Activated CD8-positive, alpha-beta T cell treated with anti-CD3 and anti-CD28 coated beads for 36 hours (primary cell): ENCODE measurements around the gene ALG1L2. TPM values are rescaled to one million over a fixed set of nuclear protein-coding genes. Genes with fewer than 3 reads are reported as not detected.
"Not testable (repeated sequence)": the region's sequence is repeated elsewhere in the genome, so short reads cannot be mapped to it uniquely, and the experiment has no call there.

ENCODE experiments used
- ATAC-seq: fragments of 200-7000 bp; cut with Tn5 transposase; one replicate; pipeline ENCODE4 v1.10.0; 2021; ENCODE audit warnings: mild to moderate bottlenecking, moderate library complexity
- CTCF ChIA-PET: fragments of 350-600 bp; sonication (Branson Sonifier 250); formaldehyde crosslinking; loops from one replicate; lab custom pipeline; 2021; ENCODE audit warnings: antibody characterized with exemption; lab: Charles Lee
- POLR2A ChIA-PET: fragments of 350-600 bp; sonication (Branson Sonifier 250); formaldehyde crosslinking; loops from one replicate; lab custom pipeline; 2021; ENCODE audit warnings: antibody characterized with exemption; lab: Charles Lee
- DNase-seq: peaks from one replicate; pipeline ENCODE4 v3.0.0-alpha.2; 2020
- H3K27ac Mint-ChIP-seq: one replicate; pipeline ENCODE4 v1.8.0; 2021; ENCODE audit warnings: mild to moderate bottlenecking, mixed read lengths
- H3K27me3 Mint-ChIP-seq: one replicate; pipeline ENCODE4 v1.8.0; 2021; ENCODE audit warnings: mixed read lengths
- H3K36me3 Mint-ChIP-seq: one replicate; pipeline ENCODE4 v1.8.0; 2021; ENCODE audit warnings: low read depth, mixed read lengths
- H3K4me1 Mint-ChIP-seq: one replicate; pipeline ENCODE4 v1.8.0; 2021; ENCODE audit warnings: low read depth, mixed read lengths
- H3K4me3 Mint-ChIP-seq: one replicate; pipeline ENCODE4 v1.8.0; 2021; ENCODE audit warnings: mild to moderate bottlenecking, moderate library complexity, mixed read lengths
- H3K9me3 Mint-ChIP-seq: one replicate; pipeline ENCODE4 v1.8.0; 2021; ENCODE audit warnings: mixed read lengths
- CTCF ChIP-seq: fragments of 200-600 bp; IDR thresholded peaks from one replicate; pipeline ENCODE4 v1.8.0; 2022; ENCODE audit warnings: antibody characterized with exemption, mild to moderate bottlenecking
- intact Hi-C: fragments of 100-400 bp; cut with micrococcal nuclease; formaldehyde crosslinking; loops from one replicate; pipeline ENCODE4 v1.10.0; 2022
- total RNA-seq, 2 experiments: library from RNA; stranded (reverse); gene quantifications; one replicate each; pipeline ENCODE4 v1.2.3, GENCODE V29; 2021

The ALG1L2 gene
- total RNA-seq, 2 experiments from 2014 or later = 0.60 TPM; not detected in 1

- intact Hi-C loops = no loop called here
- Mint-ChIP-seq H3K27me3 (no peaks in the 10 kb centered on the region), H3K4me1 (peaks cover 26% of the 10 kb centered on the region), H3K27ac (peak overlapping the region; percentile 99), H3K36me3 (peaks cover 3% of the 10 kb centered on the region), H3K4me3 (peak overlapping the region; percentile 92), H3K9me3 (no peaks in the 10 kb centered on the region)
- POLR2A ChIA-PET = interaction anchor here (1.3 kb wide), 1 partner anchor 150 kb away, joined by 3 read pairs; no protein-coding TSS in a partner anchor
- peak; percentile 99 for DNase-seq
- ATAC-seq = peak; percentile 100
- TF ChIP-seq CTCF = no peak
- CTCF ChIA-PET = interaction anchor here (1.0 to 1.1 kb wide), 2 partner anchors 13 to 484 kb away, joined by 3 to 6 read pairs; no protein-coding TSS in a partner anchor
Measured at GRCh38 chr3:130111185-130111864, 29.7 kb downstream of the ALG1L2 start.

GRCh38 chr3:130111865-130112747 is 30.5 kb downstream of the ALG1L2 start:
- peak overlapping the region; percentile 92 for H3K4me3 Mint-ChIP-seq
- ATAC-seq (peak; percentile 47), DNase-seq (peak; percentile 100)
- POLR2A ChIA-PET, H3K36me3 Mint-ChIP-seq, H3K9me3 Mint-ChIP-seq, H3K27me3 Mint-ChIP-seq, intact Hi-C loops: not testable (repeated sequence)
- peak overlapping the region; percentile 99 for H3K27ac Mint-ChIP-seq
- H3K4me1 Mint-ChIP-seq = peaks cover 26% of the 10 kb centered on the region
- CTCF ChIA-PET = interaction anchor here (1.0 to 1.1 kb wide), 2 partner anchors 14 to 485 kb away, joined by 3 to 6 read pairs; no protein-coding TSS in a partner anchor

GRCh38 chr3:130112748-130113073 is 31.1 kb downstream of the ALG1L2 start:
- Mint-ChIP-seq H3K4me3 (peak overlapping the region; percentile 92), H3K4me1 (peaks cover 26% of the 10 kb centered on the region), H3K27ac (peak overlapping the region; percentile 84)
- ATAC-seq, H3K27me3 Mint-ChIP-seq, H3K9me3 Mint-ChIP-seq, H3K36me3 Mint-ChIP-seq, intact Hi-C loops, POLR2A ChIA-PET, CTCF ChIA-PET: not testable (repeated sequence)
- DNase-seq = peak; percentile 30

- CTCF ChIA-PET, H3K27ac Mint-ChIP-seq: not testable (repeated sequence)
Measured at GRCh38 chr3:130115400-130115799, 33.8 kb downstream of the ALG1L2 start.

GRCh38 chr3:130117933-130118332 is 36.3 kb downstream of the ALG1L2 start:
- TF ChIP-seq CTCF = no peak
- Mint-ChIP-seq H3K4me3 (no peak overlapping the region), H3K27ac (no peak overlapping the region), H3K9me3 (no peaks in the 10 kb centered on the region), H3K36me3 (peaks cover 2% of the 10 kb centered on the region), H3K4me1 (peaks cover 8% of the 10 kb centered on the region), H3K27me3 (no peaks in the 10 kb centered on the region)
- ATAC-seq (no peak), DNase-seq (no peak)
- intact Hi-C loops = no loop called here
- ChIA-PET CTCF (no interaction called here), POLR2A (no interaction called here)

More at GRCh38 chr3:130115400-130115799, 33.8 kb downstream of the ALG1L2 start:
- H3K36me3 Mint-ChIP-seq, H3K27me3 Mint-ChIP-seq, intact Hi-C loops, ATAC-seq, H3K4me3 Mint-ChIP-seq, POLR2A ChIA-PET, H3K9me3 Mint-ChIP-seq, DNase-seq: not testable (repeated sequence)
- H3K4me1 Mint-ChIP-seq = peaks cover 17% of the 10 kb centered on the region

- POLR2A ChIA-PET, intact Hi-C loops, H3K9me3 Mint-ChIP-seq, DNase-seq, H3K27ac Mint-ChIP-seq, H3K4me1 Mint-ChIP-seq, ATAC-seq, CTCF ChIA-PET, H3K4me3 Mint-ChIP-seq, H3K27me3 Mint-ChIP-seq, H3K36me3 Mint-ChIP-seq: not testable (repeated sequence)
Measured at GRCh38 chr3:130119824-130120223, 38.2 kb downstream of the ALG1L2 start.

- ATAC-seq, H3K27ac Mint-ChIP-seq, H3K9me3 Mint-ChIP-seq, DNase-seq, H3K36me3 Mint-ChIP-seq, H3K4me3 Mint-ChIP-seq, H3K4me1 Mint-ChIP-seq, CTCF ChIA-PET, intact Hi-C loops, POLR2A ChIA-PET, H3K27me3 Mint-ChIP-seq: not testable (repeated sequence)
Measured at GRCh38 chr3:130120291-130120690, 38.7 kb downstream of the ALG1L2 start.

- H3K4me1 Mint-ChIP-seq, H3K27me3 Mint-ChIP-seq, H3K9me3 Mint-ChIP-seq, POLR2A ChIA-PET, ATAC-seq, H3K4me3 Mint-ChIP-seq, H3K36me3 Mint-ChIP-seq, H3K27ac Mint-ChIP-seq, CTCF ChIA-PET, intact Hi-C loops, DNase-seq: not testable (repeated sequence)
Measured at GRCh38 chr3:130122891-130123775, 41.5 kb downstream of the ALG1L2 start.

GRCh38 chr3:130125406-130125805 is 43.8 kb downstream of the ALG1L2 start:
- H3K4me3 Mint-ChIP-seq, intact Hi-C loops, CTCF ChIA-PET, POLR2A ChIA-PET, H3K9me3 Mint-ChIP-seq, DNase-seq, H3K27ac Mint-ChIP-seq, ATAC-seq, H3K27me3 Mint-ChIP-seq, H3K36me3 Mint-ChIP-seq, H3K4me1 Mint-ChIP-seq: not testable (repeated sequence)
